ENCODE results near the gene SHISA4.

DNA sequence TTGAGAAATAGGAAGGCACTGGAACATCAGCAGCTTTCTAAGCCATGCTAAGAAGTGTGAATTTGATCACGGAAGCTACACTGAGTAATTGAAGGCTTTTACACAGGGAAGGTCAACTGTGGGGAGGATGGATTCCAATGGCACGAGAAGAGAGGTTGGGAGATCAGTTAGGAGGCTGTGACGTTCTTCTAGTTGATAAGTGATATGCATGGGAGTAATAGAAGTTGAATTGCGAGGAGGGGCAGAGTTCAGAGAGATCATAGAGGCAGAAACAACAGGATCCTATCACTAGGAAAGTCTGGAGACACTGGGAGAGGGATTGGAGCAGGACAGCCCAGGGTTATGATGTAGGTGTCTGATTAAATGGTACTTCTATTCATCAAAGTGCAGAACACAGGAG is 41.4 kb downstream of the SHISA4 start:
- TF ChIP-seq, protein P1, sequence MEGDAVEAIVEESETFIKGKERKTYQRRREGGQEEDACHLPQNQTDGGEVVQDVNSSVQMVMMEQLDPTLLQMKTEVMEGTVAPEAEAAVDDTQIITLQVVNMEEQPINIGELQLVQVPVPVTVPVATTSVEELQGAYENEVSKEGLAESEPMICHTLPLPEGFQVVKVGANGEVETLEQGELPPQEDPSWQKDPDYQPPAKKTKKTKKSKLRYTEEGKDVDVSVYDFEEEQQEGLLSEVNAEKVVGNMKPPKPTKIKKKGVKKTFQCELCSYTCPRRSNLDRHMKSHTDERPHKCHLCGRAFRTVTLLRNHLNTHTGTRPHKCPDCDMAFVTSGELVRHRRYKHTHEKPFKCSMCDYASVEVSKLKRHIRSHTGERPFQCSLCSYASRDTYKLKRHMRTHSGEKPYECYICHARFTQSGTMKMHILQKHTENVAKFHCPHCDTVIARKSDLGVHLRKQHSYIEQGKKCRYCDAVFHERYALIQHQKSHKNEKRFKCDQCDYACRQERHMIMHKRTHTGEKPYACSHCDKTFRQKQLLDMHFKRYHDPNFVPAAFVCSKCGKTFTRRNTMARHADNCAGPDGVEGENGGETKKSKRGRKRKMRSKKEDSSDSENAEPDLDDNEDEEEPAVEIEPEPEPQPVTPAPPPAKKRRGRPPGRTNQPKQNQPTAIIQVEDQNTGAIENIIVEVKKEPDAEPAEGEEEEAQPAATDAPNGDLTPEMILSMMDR (IDR thresholded peaks at IDR 0.05) = no peak
- TF ChIP-seq POLR2A (IDR thresholded peaks at IDR 0.05) (no peak), EP300 (IDR thresholded peaks at IDR 0.05) (no peak)

Data from gastroesophageal sphincter (tissue), 3 donors.